HepG2 (cell line): ENCODE data around the gene LGI4. TPM values are rescaled to one million over a fixed set of nuclear protein-coding genes. Genes with fewer than 3 reads are reported as not detected.

Experiments
- AHR ChIP-seq: IDR thresholded peaks from 2 replicates; pipeline ENCODE4 v1.6.1; 2018; ENCODE audit warnings: missing genetic modification reagents, missing compliant biosample characterization
- HNF4G ChIP-seq, 2 experiments: sonication (generic) in 1 of 2; formaldehyde crosslinking in 1 of 2; IDR thresholded peaks; 2 replicates each; pipeline versions ENCODE4 v1.4.0 to v1.6.1; 2011 to 2020; ENCODE audit warnings: borderline replicate concordance in 2 of 2, low read depth in 2 of 2, mild to moderate bottlenecking in 2 of 2, low read length in 1 of 2, missing genetic modification reagents in 1 of 2, moderate library complexity in 1 of 2
- KLF16 ChIP-seq, 2 experiments: sonication (generic) in 1 of 2; formaldehyde crosslinking in 1 of 2; IDR thresholded peaks; 2 replicates each; pipeline versions ENCODE4 v1.6.1 to v1.8.0; 2016 to 2023; ENCODE audit warnings: missing genetic modification reagents in 2 of 2, missing compliant biosample characterization in 1 of 2
- MIER2 ChIP-seq: IDR thresholded peaks from 2 replicates; pipeline ENCODE4 v1.6.1; 2016; ENCODE audit warnings: missing biosample characterization, missing genetic modification reagents
- SOX5 ChIP-seq: IDR thresholded peaks from 2 replicates; pipeline ENCODE4 v1.6.1; 2016; ENCODE audit warnings: borderline replicate concordance
- TAF1 ChIP-seq: sonication (generic); formaldehyde crosslinking; IDR thresholded peaks from 2 replicates; pipeline ENCODE4 v1.4.0; 2020; ENCODE audit warnings: missing genetic modification reagents
- TMF1 ChIP-seq: sonication (generic); formaldehyde crosslinking; IDR thresholded peaks from 2 replicates; pipeline ENCODE4 v1.8.1; 2022; ENCODE audit warnings: low read depth, missing genetic modification reagents
- ZKSCAN8 ChIP-seq: IDR thresholded peaks from 2 replicates; pipeline ENCODE4 v1.6.1; 2016; ENCODE audit warnings: borderline replicate concordance, missing genetic modification reagents, missing compliant biosample characterization
- ZNF124 ChIP-seq: sonication (generic); formaldehyde crosslinking; IDR thresholded peaks from 2 replicates; pipeline ENCODE4 v1.4.0; 2020; ENCODE audit warnings: missing genetic modification reagents
- ZNF329 ChIP-seq: sonication (generic); formaldehyde crosslinking; IDR thresholded peaks from 2 replicates; pipeline ENCODE4 v1.9.0; 2021; ENCODE audit warnings: low read depth, mild to moderate bottlenecking, missing genetic modification reagents
- ZNF644 ChIP-seq: IDR thresholded peaks from 2 replicates; pipeline ENCODE4 v1.6.1; 2016; ENCODE audit warnings: low read depth
- ZNF703 ChIP-seq: sonication (generic); formaldehyde crosslinking; IDR thresholded peaks from 2 replicates; pipeline ENCODE4 v1.5.1; 2020; ENCODE audit warnings: missing genetic modification reagents, mild to moderate bottlenecking, moderate library complexity, borderline replicate concordance
- polyA plus RNA-seq, 8 experiments: library from polyadenylated mRNA; depleted of rRNA in 3 of 8; stranded (reverse) in 7 of 8; unstranded in 1 of 8; fragments of >200 nt; fragmentation: Illumina TruSeq in 4 of 8; extraction: Trizol in 4 of 8; gene quantifications; 2 replicates each; pipeline versions ENCODE4 v1.2.1 to v1.2.3, GENCODE V29; 2011 to 2016; ENCODE audit warnings: low read depth in 4 of 8, missing spikeins in 1 of 8, mixed read lengths in 1 of 8; ENCODE audit not compliant: insufficient read depth in 1 of 8
- total RNA-seq, 5 experiments: library from RNA; depleted of rRNA; stranded (reverse); fragments of >200 nt; fragmentation: Illumina TruSeq; extraction: Trizol; gene quantifications; 2 replicates each; pipeline ENCODE4 v1.2.3, GENCODE V29; 2016; ENCODE audit warnings: low read depth in 1 of 5
- TF ChIP-seq, protein P1 (sequence below): sonication (generic); formaldehyde crosslinking; IDR thresholded peaks from 2 replicates; pipeline ENCODE4 v1.4.0; 2020; ENCODE audit warnings: missing genetic modification reagents
- TF ChIP-seq, protein P2 (sequence below): sonication (generic); formaldehyde crosslinking; IDR thresholded peaks from 2 replicates; pipeline ENCODE4 v1.4.0; 2020; ENCODE audit warnings: mild to moderate bottlenecking, missing genetic modification reagents
- TF ChIP-seq, protein P3 (sequence below): sonication (generic); formaldehyde crosslinking; IDR thresholded peaks from 2 replicates; pipeline ENCODE4 v1.5.1; 2020; ENCODE audit warnings: missing genetic modification reagents, mild to moderate bottlenecking, borderline replicate concordance
- TF ChIP-seq, protein P4 (sequence below): sonication (generic); formaldehyde crosslinking; IDR thresholded peaks from 2 replicates; pipeline ENCODE4 v1.5.0; 2020; ENCODE audit warnings: mild to moderate bottlenecking, missing genetic modification reagents
- TF ChIP-seq, protein P5 (sequence below): sonication (generic); formaldehyde crosslinking; IDR thresholded peaks from 2 replicates; pipeline ENCODE4 v1.4.0; 2020; ENCODE audit warnings: mild to moderate bottlenecking, missing genetic modification reagents
- TF ChIP-seq, protein P6 (sequence below): sonication (generic); formaldehyde crosslinking; IDR thresholded peaks from 2 replicates; pipeline ENCODE4 v1.8.1; 2022; ENCODE audit warnings: mild to moderate bottlenecking, missing genetic modification reagents

LGI4 gene
- total and polyA plus RNA-seq, 2 of the 13 experiments (the other 11 are each of a cell fraction or from before 2014, with no cell fraction given) = 2.8 TPM; not detected in 1

DNA sequence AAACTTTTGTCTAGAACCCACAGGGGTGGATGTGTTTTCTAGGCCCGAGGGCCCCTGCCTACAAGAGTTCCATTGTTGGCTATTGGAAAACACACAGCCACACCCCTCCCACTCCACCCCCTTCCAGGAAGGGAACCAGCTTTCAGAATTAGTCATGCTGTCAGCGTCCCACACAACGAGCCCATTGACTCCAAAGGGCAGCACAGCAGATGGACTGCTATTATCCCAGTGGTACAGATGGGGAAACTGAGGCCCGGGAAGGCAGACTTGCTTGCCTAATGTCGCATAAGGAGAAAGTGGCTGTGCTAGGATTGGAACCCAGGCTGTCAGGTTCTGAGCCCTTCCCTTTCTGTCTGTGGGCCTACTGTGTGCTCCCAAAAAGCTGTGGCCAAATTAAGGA lies 27.3 kb downstream of the LGI4 start (continued):
- TF ChIP-seq ZKSCAN8 (CRISPR knock-in tag) (no peak), KLF16 (CRISPR knock-in tag; IDR thresholded peaks at IDR 0.05) (no peak; a peak in 1 of 4 replicates), ZNF644 (CRISPR knock-in tag) (peak; percentile 82), ZNF329 (no peak), MIER2 (CRISPR knock-in tag) (no peak), AHR (no peak), SOX5 (CRISPR knock-in tag) (peak; percentile 87; the same call in 1 of the 2 replicates), TMF1 (CRISPR knock-in tag) (no peak), TAF1 (no peak), ZNF703 (CRISPR knock-in tag) (no peak), HNF4G (IDR thresholded peaks at IDR 0.05; ENCODE audit: borderline replicate concordance, low read depth, low read length) (no peak), HNF4G (CRISPR knock-in tag; IDR thresholded peaks at IDR 0.05; ENCODE audit: borderline replicate concordance, low read depth) (no peak), ZNF124 (no peak)
- TF ChIP-seq, protein P1, sequence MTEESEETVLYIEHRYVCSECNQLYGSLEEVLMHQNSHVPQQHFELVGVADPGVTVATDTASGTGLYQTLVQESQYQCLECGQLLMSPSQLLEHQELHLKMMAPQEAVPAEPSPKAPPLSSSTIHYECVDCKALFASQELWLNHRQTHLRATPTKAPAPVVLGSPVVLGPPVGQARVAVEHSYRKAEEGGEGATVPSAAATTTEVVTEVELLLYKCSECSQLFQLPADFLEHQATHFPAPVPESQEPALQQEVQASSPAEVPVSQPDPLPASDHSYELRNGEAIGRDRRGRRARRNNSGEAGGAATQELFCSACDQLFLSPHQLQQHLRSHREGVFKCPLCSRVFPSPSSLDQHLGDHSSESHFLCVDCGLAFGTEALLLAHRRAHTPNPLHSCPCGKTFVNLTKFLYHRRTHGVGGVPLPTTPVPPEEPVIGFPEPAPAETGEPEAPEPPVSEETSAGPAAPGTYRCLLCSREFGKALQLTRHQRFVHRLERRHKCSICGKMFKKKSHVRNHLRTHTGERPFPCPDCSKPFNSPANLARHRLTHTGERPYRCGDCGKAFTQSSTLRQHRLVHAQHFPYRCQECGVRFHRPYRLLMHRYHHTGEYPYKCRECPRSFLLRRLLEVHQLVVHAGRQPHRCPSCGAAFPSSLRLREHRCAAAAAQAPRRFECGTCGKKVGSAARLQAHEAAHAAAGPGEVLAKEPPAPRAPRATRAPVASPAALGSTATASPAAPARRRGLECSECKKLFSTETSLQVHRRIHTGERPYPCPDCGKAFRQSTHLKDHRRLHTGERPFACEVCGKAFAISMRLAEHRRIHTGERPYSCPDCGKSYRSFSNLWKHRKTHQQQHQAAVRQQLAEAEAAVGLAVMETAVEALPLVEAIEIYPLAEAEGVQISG (CRISPR knock-in tag) = no peak
- TF ChIP-seq, protein P2, sequence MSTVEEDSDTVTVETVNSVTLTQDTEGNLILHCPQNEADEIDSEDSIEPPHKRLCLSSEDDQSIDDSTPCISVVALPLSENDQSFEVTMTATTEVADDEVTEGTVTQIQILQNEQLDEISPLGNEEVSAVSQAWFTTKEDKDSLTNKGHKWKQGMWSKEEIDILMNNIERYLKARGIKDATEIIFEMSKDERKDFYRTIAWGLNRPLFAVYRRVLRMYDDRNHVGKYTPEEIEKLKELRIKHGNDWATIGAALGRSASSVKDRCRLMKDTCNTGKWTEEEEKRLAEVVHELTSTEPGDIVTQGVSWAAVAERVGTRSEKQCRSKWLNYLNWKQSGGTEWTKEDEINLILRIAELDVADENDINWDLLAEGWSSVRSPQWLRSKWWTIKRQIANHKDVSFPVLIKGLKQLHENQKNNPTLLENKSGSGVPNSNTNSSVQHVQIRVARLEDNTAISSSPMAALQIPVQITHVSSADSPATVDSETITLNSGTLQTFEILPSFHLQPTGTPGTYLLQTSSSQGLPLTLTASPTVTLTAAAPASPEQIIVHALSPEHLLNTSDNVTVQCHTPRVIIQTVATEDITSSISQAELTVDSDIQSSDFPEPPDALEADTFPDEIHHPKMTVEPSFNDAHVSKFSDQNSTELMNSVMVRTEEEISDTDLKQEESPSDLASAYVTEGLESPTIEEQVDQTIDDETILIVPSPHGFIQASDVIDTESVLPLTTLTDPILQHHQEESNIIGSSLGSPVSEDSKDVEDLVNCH (CRISPR knock-in tag) = no peak
- TF ChIP-seq, protein P3, sequence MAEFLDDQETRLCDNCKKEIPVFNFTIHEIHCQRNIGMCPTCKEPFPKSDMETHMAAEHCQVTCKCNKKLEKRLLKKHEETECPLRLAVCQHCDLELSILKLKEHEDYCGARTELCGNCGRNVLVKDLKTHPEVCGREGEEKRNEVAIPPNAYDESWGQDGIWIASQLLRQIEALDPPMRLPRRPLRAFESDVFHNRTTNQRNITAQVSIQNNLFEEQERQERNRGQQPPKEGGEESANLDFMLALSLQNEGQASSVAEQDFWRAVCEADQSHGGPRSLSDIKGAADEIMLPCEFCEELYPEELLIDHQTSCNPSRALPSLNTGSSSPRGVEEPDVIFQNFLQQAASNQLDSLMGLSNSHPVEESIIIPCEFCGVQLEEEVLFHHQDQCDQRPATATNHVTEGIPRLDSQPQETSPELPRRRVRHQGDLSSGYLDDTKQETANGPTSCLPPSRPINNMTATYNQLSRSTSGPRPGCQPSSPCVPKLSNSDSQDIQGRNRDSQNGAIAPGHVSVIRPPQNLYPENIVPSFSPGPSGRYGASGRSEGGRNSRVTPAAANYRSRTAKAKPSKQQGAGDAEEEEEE (CRISPR knock-in tag) = no peak
- TF ChIP-seq, protein P4, sequence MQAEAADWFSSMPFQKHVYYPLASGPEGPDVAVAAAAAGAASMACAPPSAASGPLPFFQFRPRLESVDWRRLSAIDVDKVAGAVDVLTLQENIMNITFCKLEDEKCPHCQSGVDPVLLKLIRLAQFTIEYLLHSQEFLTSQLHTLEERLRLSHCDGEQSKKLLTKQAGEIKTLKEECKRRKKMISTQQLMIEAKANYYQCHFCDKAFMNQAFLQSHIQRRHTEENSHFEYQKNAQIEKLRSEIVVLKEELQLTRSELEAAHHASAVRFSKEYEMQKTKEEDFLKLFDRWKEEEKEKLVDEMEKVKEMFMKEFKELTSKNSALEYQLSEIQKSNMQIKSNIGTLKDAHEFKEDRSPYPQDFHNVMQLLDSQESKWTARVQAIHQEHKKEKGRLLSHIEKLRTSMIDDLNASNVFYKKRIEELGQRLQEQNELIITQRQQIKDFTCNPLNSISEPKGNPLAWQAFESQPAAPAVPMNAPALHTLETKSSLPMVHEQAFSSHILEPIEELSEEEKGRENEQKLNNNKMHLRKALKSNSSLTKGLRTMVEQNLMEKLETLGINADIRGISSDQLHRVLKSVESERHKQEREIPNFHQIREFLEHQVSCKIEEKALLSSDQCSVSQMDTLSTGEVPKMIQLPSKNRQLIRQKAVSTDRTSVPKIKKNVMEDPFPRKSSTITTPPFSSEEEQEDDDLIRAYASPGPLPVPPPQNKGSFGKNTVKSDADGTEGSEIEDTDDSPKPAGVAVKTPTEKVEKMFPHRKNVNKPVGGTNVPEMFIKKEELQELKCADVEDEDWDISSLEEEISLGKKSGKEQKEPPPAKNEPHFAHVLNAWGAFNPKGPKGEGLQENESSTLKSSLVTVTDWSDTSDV (CRISPR knock-in tag) = no peak
- TF ChIP-seq, protein P5, sequence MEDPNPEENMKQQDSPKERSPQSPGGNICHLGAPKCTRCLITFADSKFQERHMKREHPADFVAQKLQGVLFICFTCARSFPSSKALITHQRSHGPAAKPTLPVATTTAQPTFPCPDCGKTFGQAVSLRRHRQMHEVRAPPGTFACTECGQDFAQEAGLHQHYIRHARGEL = no peak
- TF ChIP-seq, protein P6, sequence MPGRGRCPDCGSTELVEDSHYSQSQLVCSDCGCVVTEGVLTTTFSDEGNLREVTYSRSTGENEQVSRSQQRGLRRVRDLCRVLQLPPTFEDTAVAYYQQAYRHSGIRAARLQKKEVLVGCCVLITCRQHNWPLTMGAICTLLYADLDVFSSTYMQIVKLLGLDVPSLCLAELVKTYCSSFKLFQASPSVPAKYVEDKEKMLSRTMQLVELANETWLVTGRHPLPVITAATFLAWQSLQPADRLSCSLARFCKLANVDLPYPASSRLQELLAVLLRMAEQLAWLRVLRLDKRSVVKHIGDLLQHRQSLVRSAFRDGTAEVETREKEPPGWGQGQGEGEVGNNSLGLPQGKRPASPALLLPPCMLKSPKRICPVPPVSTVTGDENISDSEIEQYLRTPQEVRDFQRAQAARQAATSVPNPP (CRISPR knock-in tag) = no peak
